Gastroesophageal sphincter (tissue), 3 donors: ENCODE measurements around the gene CASQ1.

Experiments used
- CTCF ChIP-seq, 4 experiments: fragments of 200-600 bp in 2 of 4; fragments of 450-650 bp in 2 of 4; sonication (generic) in 1 of 4; IDR thresholded peaks; one replicate each; pipeline ENCODE4 v1.5.1; 2017 to 2019; ENCODE audit warnings: antibody characterized with exemption in 4 of 4, mild to moderate bottlenecking in 2 of 4, moderate library complexity in 2 of 4
- EP300 ChIP-seq: sonication (generic); formaldehyde crosslinking; IDR thresholded peaks from one replicate; pipeline ENCODE4 v1.6.1; 2017; ENCODE audit warnings: antibody characterized with exemption, mild to moderate bottlenecking
- POLR2A ChIP-seq, 2 donors: fragments of 450-650 bp; IDR thresholded peaks; one replicate each; pipeline ENCODE4 v1.6.1; 2017; ENCODE audit warnings: antibody characterized with exemption in 2 of 2, mild to moderate bottlenecking in 2 of 2, moderate library complexity in 1 of 2
- POLR2AphosphoS5 ChIP-seq: sonication (generic); formaldehyde crosslinking; IDR thresholded peaks from one replicate; pipeline ENCODE4 v1.6.1; 2017; ENCODE audit warnings: antibody characterized with exemption

- no peak for TF ChIP-seq EP300
- TF ChIP-seq POLR2AphosphoS5, result no peak
- no peak for TF ChIP-seq POLR2A (IDR thresholded peaks at IDR 0.05)
- no peak for TF ChIP-seq CTCF (IDR thresholded peaks at IDR 0.05)
Observed at GRCh38 chr1:160187407-160187806, 3.0 kb upstream of the CASQ1 start.
